GM13977 (cell line): ENCODE results near the gene AAGAB.
"Not testable (repeated sequence)": the region's sequence is repeated elsewhere in the genome, so short reads cannot be mapped to it uniquely, and the experiment has no call there.

Source experiments
- DNase-seq: peaks from one replicate; pipeline ENCODE4 v3.0.0; 2012; ENCODE audit warnings: low spot score
- CTCF ChIP-seq: IDR thresholded peaks from 2 replicates; pipeline ENCODE4 v1.5.1; 2012; ENCODE audit warnings: mild to moderate bottlenecking, control low read depth; ENCODE audit not compliant: insufficient read depth; ENCODE audit errors: extremely low read depth, missing control alignments
- in situ Hi-C: fragments of 300-500 bp; cut with MboI; formaldehyde crosslinking; loops from one replicate; pipeline ENCODE4 v1.12.0; 2022; ENCODE audit warnings: low sequenced_read_pairs, low pct_unique_long_range_greater_than_20kb, mixed read lengths, inconsistent platforms; ENCODE audit not compliant: unreplicated experiment

Gene AAGAB

GRCh38 chr15:67254238-67255175 lies at the start of gene AAGAB, which contains the start of gene IQCH:
AAGAB (minus strand) TSS chr15:67254661; CDS start chr15:67254631, 30 bp downstream.
IQCH (plus strand) TSS chr15:67254786; CDS start chr15:67254897, 111 bp downstream.
- TF ChIP-seq CTCF = peak; percentile 11
- in situ Hi-C loops = no loop called here

GRCh38 chr15:67303490-67304363 lies 49.3 kb upstream of the AAGAB start:
- TF ChIP-seq CTCF = peak; percentile 57
- in situ Hi-C loops = loop anchor here (5.0 kb wide), 1 partner anchor 356 kb away; no protein-coding TSS in a partner anchor
- peak; percentile 21 for DNase-seq

More at GRCh38 chr15:67254238-67255175, at the start of gene AAGAB, which contains the start of gene IQCH:
- DNase-seq = peak; percentile 97

- in situ Hi-C loops = loop anchor here (5.0 kb wide), 1 partner anchor 353 kb away; no protein-coding TSS in a partner anchor
- no peak for TF ChIP-seq CTCF
- no peak for DNase-seq
Observed at GRCh38 chr15:67300266-67301025, 46.0 kb upstream of the AAGAB start.

- in situ Hi-C loops = no loop called here
- no peak for DNase-seq
- TF ChIP-seq CTCF = no peak
Observed at GRCh38 chr15:67296684-67297083, 42.2 kb upstream of the AAGAB start.

- DNase-seq = no peak
- TF ChIP-seq CTCF = no peak
- in situ Hi-C loops = no loop called here
Observed at GRCh38 chr15:67296188-67296587, 41.7 kb upstream of the AAGAB start.

- no peak for TF ChIP-seq CTCF
- no peak for DNase-seq
- in situ Hi-C loops = no loop called here
Observed at GRCh38 chr15:67290319-67290718, 35.9 kb upstream of the AAGAB start.

GRCh38 chr15:67286400-67286799 lies 31.9 kb upstream of the AAGAB start:
- DNase-seq, in situ Hi-C loops: not testable (repeated sequence)

- in situ Hi-C loops, DNase-seq: not testable (repeated sequence)
Observed at GRCh38 chr15:67285625-67286024, 31.2 kb upstream of the AAGAB start.
